ENCODE measurements around the gene SGPL1. TPM values are rescaled to one million over a fixed set of nuclear protein-coding genes. Genes with fewer than 3 reads are reported as not detected.

SGPL1 gene
- total RNA-seq, 2 donors from 2014 or later, result 8.9 to 9.7 TPM

- H3K27me3 ChIP-seq, result no peaks in the 10 kb centered on the region
- no peaks in the 10 kb centered on the region for H3K9me3 ChIP-seq
- H3K4me3 ChIP-seq, result no peak overlapping the region
- H3K4me1 ChIP-seq, result no peaks in the 10 kb centered on the region
- H3K36me3 ChIP-seq, result no peaks in the 10 kb centered on the region
- peak; percentile 44 for DNase-seq (ENCODE audit: low spot score)
- no peak overlapping the region for H3K27ac ChIP-seq
- TF ChIP-seq CTCF (IDR thresholded peaks at IDR 0.05), result no peak
These were observed 35.4 kb upstream of the SGPL1 start for GRCh38 chr10:70780370-70780760.

- Histone ChIP-seq H3K4me3 (no peak overlapping the region), H3K36me3 (no peaks in the 10 kb centered on the region), H3K27me3 (no peaks in the 10 kb centered on the region), H3K27ac (no peak overlapping the region), H3K9me3 (no peaks in the 10 kb centered on the region), H3K4me1 (no peaks in the 10 kb centered on the region)
- DNase-seq (ENCODE audit: low spot score), result no peak
- TF ChIP-seq CTCF (IDR thresholded peaks at IDR 0.05), result no peak
These were observed 35.0 kb upstream of the SGPL1 start for GRCh38 chr10:70780772-70781171.

- no peaks in the 10 kb centered on the region for H3K4me1 ChIP-seq
- no peak for DNase-seq (ENCODE audit: low spot score)
- no peaks in the 10 kb centered on the region for H3K9me3 ChIP-seq
These were observed 34.2 kb upstream of the SGPL1 start for GRCh38 chr10:70781461-70782051.

GRCh38 chr10:70782086-70782745 is 33.5 kb upstream of the SGPL1 start:
- no peaks in the 10 kb centered on the region for H3K27me3 ChIP-seq
- DNase-seq (ENCODE audit: low spot score), result peak; percentile 32
- no peaks in the 10 kb centered on the region for H3K36me3 ChIP-seq
- no peak overlapping the region for H3K27ac ChIP-seq
- H3K4me3 ChIP-seq, result no peak overlapping the region
- TF ChIP-seq CTCF (IDR thresholded peaks at IDR 0.05), result no peak
- H3K9me3 ChIP-seq, result no peaks in the 10 kb centered on the region
- H3K4me1 ChIP-seq, result no peaks in the 10 kb centered on the region

More at GRCh38 chr10:70781461-70782051, 34.2 kb upstream of the SGPL1 start:
- Histone ChIP-seq H3K36me3 (no peaks in the 10 kb centered on the region), H3K27ac (no peak overlapping the region), H3K27me3 (no peaks in the 10 kb centered on the region), H3K4me3 (no peak overlapping the region)
- TF ChIP-seq CTCF (IDR thresholded peaks at IDR 0.05), result no peak

- no peak for DNase-seq (ENCODE audit: low spot score)
- Histone ChIP-seq H3K4me3 (no peak overlapping the region), H3K36me3 (no peaks in the 10 kb centered on the region), H3K27me3 (no peaks in the 10 kb centered on the region), H3K27ac (no peak overlapping the region), H3K4me1 (no peaks in the 10 kb centered on the region), H3K9me3 (peaks cover 0 to 2% of the 10 kb centered on the region in 2 donors)
- TF ChIP-seq CTCF (IDR thresholded peaks at IDR 0.05), result no peak
These were observed 32.7 kb upstream of the SGPL1 start for GRCh38 chr10:70782746-70783680.
